Panc1 (cell line): ENCODE data around the gene INTS2. TPM values are rescaled to one million over a fixed set of nuclear protein-coding genes. Genes with fewer than 3 reads are reported as not detected.
"Not testable (repeated sequence)": the region's sequence is repeated elsewhere in the genome, so short reads cannot be mapped to it uniquely, and the experiment has no call there.

Experiments used
- ATAC-seq: fragments of 200-7000 bp; cut with Tn5 transposase; 2 replicates; pipeline ENCODE4 v1.9.1; 2020; ENCODE audit warnings: mild to moderate bottlenecking, moderate library complexity
- BruUV-seq: library from RNA; stranded (reverse); fragments of 400-500 nt; replicated peaks from 2 replicates; lab custom pipeline; 2021; lab: Mats Ljungman, UMichigan
- CTCF ChIA-PET: fragments of 300-600 bp; sonication (Branson Sonifier 250); formaldehyde crosslinking; loops from one replicate; lab custom pipeline; 2022; ENCODE audit warnings: antibody characterized with exemption; lab: Charles Lee
- POLR2A ChIA-PET: fragments of 300-600 bp; sonication (Branson Sonifier 250); formaldehyde crosslinking; loops from one replicate; lab custom pipeline; 2022; ENCODE audit warnings: antibody characterized with exemption; lab: Charles Lee
- DNase-seq: peaks from one replicate; pipeline ENCODE4 v3.0.0-alpha.2; 2010; ENCODE audit warnings: low read depth, low spot score
- H3K27ac ChIP-seq: 2 replicates; pipeline ENCODE4 v1.5.1; 2011; ENCODE audit warnings: mild to moderate bottlenecking, low read length, inconsistent platforms
- H3K27me3 ChIP-seq: fragments of 200-500 bp; sonication (Bioruptor generic); 2 replicates; pipeline ENCODE4 v1.6.0; 2014; ENCODE audit warnings: low read length, inconsistent platforms; ENCODE audit not compliant: control insufficient read depth, insufficient read depth
- H3K36me3 ChIP-seq: fragments of 200-500 bp; sonication (Bioruptor generic); 2 replicates; pipeline ENCODE4 v1.5.1; 2014; ENCODE audit warnings: inconsistent platforms, mild to moderate bottlenecking, low read length, moderate library complexity; ENCODE audit not compliant: control insufficient read depth, insufficient read depth
- H3K4me1 ChIP-seq: 2 replicates; pipeline ENCODE4 v1.5.1; 2011; ENCODE audit warnings: inconsistent platforms, mild to moderate bottlenecking, low read length, moderate library complexity; ENCODE audit not compliant: control insufficient read depth, insufficient read depth
- H3K4me3 ChIP-seq, 2 experiments: 2 replicates each; pipeline ENCODE4 v1.5.1; 2011 to 2012; ENCODE audit warnings: low read depth in 2 of 2, low read length in 2 of 2, mild to moderate bottlenecking in 2 of 2, inconsistent platforms in 1 of 2, moderate library complexity in 1 of 2
- H3K9me3 ChIP-seq: fragments of 200-500 bp; sonication (Bioruptor generic); 2 replicates; pipeline ENCODE4 v1.5.1; 2014; ENCODE audit warnings: low read depth, mild to moderate bottlenecking, inconsistent platforms, low read length, moderate library complexity; ENCODE audit not compliant: control insufficient read depth, insufficient read depth
- CTCF ChIP-seq: fragments of 450-650 bp; IDR thresholded peaks from 2 replicates; pipeline ENCODE4 v1.5.1; 2017; ENCODE audit warnings: mild to moderate bottlenecking
- POLR2AphosphoS5 ChIP-seq: IDR thresholded peaks from 2 replicates; pipeline ENCODE4 v1.6.1; 2012; ENCODE audit warnings: mild to moderate bottlenecking, low read depth, low read length, moderate library complexity
- REST ChIP-seq, 2 experiments: IDR thresholded peaks; 2 replicates each; pipeline ENCODE4 v1.6.1; 2011 to 2012; ENCODE audit warnings: low read depth in 2 of 2, control low read depth in 1 of 2, low read length in 1 of 2, mild to moderate bottlenecking in 1 of 2, moderate library complexity in 1 of 2; ENCODE audit not compliant: insufficient read depth in 1 of 2
- SIN3A ChIP-seq: IDR thresholded peaks from 2 replicates; pipeline ENCODE4 v1.6.1; 2012; ENCODE audit warnings: low read depth, mild to moderate bottlenecking, low read length, moderate library complexity, borderline replicate concordance; ENCODE audit not compliant: insufficient read depth
- TCF7L2 ChIP-seq: IDR thresholded peaks from 2 replicates; pipeline ENCODE4 v1.6.1; 2011; ENCODE audit warnings: mild to moderate bottlenecking, low read depth, low read length, inconsistent platforms
- in situ Hi-C: cut with HindIII; loops from 2 replicates; pipeline ENCODE4 v1.10.0; 2016; ENCODE audit warnings: low sequenced_read_pairs, low pct_unique_long_range_greater_than_20kb
- intact Hi-C: fragments of 100-400 bp; cut with micrococcal nuclease; formaldehyde crosslinking; loops from one replicate; pipeline ENCODE4 v1.10.0; 2022; ENCODE audit not compliant: unreplicated experiment
- total RNA-seq: library from RNA; stranded (reverse); gene quantifications from one replicate; pipeline ENCODE4 v1.2.1, GENCODE V29; 2021; ENCODE audit not compliant: unreplicated experiment

The INTS2 gene
- total RNA-seq, 1 experiment from 2014 or later: 32.5 TPM

GRCh38 chr17:61826198-61826597 is 101.6 kb downstream of the INTS2 start:
- H3K27ac ChIP-seq, intact Hi-C loops, H3K4me3 ChIP-seq, POLR2A ChIA-PET, in situ Hi-C loops, BruUV-seq, H3K4me1 ChIP-seq, CTCF ChIA-PET, DNase-seq, H3K9me3 ChIP-seq, H3K36me3 ChIP-seq, ATAC-seq, H3K27me3 ChIP-seq: not testable (repeated sequence)

DNA sequence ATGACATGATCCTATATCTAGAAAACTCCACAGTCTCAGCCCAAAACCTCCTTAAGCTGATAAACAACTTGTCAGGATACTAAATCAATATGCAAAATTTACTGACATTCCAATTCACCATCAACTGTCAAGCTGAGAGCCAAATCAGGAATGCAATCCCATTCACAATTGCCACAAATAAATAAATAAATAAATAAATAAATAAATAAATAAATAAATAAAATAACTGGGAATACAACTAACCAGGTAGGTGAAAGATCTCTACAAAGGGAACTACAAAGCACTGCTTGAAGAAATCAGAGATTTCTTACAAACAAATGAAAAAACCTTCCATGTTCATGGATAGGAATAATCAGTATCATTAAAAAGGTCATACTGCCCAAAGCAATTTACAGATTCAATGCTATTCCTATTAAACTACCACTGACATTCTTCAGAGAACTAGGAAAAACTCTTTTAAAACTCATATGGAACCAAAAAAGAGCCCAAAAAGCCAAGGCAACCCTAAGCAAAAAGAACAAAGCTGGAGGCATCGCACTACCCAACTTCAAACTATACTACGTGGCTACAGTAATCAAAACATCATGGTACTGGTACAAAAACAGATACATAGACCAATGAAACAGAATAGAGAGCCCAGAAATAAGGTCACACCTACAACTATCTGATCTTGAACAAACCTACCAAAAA is 102.2 kb downstream of the INTS2 start:
- no peak for DNase-seq
- ChIA-PET CTCF (no interaction called here), POLR2A (no interaction called here)
- Histone ChIP-seq H3K36me3 (no peaks in the 10 kb centered on the region), H3K27ac (no peak overlapping the region), H3K27me3 (no peaks in the 10 kb centered on the region), H3K9me3 (no peaks in the 10 kb centered on the region), H3K4me1 (no peaks in the 10 kb centered on the region), H3K4me3 (no peak overlapping the region)
- intact Hi-C loops: no loop called here
- BruUV-seq: no TSS peak
- TF ChIP-seq REST (IDR thresholded peaks at IDR 0.05; ENCODE audit: insufficient read depth in 1 of 2, low read depth in 2 of 2, low read length in 1 of 2) (no peak), SIN3A (no peak), CTCF (no peak), TCF7L2 (no peak), POLR2AphosphoS5 (no peak)
- no peak for ATAC-seq
- in situ Hi-C loops: no loop called here
